IPS-15b (cell line): Measurements from ENCODE around the gene SRP14.
"Not testable (repeated sequence)": the region's sequence is repeated elsewhere in the genome, so short reads cannot be mapped to it uniquely, and the experiment has no call there.

Experiments
- H3K27me3 ChIP-seq: one replicate; pipeline ENCODE4 v1.6.1; 2013; ENCODE audit warnings: low read length; ENCODE audit not compliant: control insufficient read depth, insufficient read depth
- H3K36me3 ChIP-seq: one replicate; pipeline ENCODE4 v1.6.1; 2013; ENCODE audit warnings: low read length; ENCODE audit not compliant: control insufficient read depth, insufficient read depth
- H3K4me1 ChIP-seq: one replicate; pipeline ENCODE4 v1.6.1; 2013; ENCODE audit warnings: mild to moderate bottlenecking, low read length; ENCODE audit not compliant: control insufficient read depth, insufficient read depth
- H3K4me3 ChIP-seq: one replicate; pipeline ENCODE4 v1.5.1; 2013; ENCODE audit warnings: low read depth, low read length
- H3K9ac ChIP-seq: one replicate; pipeline ENCODE4 v1.6.1; 2013; ENCODE audit warnings: low read depth, mild to moderate bottlenecking, low read length
- H3K9me3 ChIP-seq: one replicate; pipeline ENCODE4 v1.6.1; 2013; ENCODE audit warnings: mild to moderate bottlenecking, low read length; ENCODE audit not compliant: control insufficient read depth, insufficient read depth

Gene SRP14

DNA sequence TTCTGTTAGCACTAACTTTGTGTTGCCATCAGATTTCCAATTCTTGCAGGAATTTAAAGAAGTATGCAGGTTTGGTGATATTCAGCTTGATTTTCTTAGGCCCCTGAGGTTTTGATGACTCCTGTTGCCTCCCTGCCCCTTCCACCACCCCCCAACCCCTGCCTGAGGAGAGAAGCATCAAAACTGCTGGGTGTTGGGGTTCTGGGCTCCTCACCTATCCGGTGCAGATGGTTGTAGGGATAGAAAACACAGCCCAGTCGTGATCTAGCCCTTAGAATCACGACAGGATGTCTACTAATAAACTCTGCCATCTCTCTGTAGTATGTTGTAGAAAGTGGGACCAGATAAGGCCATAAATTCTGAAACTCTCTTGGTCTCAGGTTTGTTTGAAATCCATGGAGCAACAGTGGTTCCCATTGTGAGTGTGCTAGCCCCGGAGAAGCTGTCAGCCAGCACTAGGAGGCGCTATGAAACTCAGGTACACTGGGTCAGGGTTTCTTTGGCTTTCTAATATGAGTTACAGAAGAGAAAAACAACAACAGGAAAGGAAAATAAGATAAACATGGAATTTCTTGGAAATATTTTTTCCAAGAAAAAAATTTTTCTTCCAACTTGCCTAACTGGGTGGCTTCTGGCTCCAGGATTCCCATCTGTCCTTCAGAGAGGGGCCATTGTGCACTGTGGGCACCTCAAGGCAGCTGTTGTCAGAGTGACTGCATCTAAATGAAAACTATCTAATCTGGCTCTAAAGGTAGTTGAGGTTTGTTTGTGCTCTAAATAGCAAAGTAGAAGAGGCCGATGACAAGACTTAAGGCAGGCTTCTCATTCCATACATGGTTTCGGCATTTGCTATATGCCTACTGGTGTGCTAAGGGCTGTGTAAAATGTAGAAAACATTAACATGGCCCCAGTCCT lies 8.7 kb downstream of the SRP14 start:
- no peaks in the 10 kb centered on the region for H3K9me3 ChIP-seq
- H3K4me3 ChIP-seq = no peak overlapping the region
- H3K9ac ChIP-seq = no peak overlapping the region
- H3K4me1 ChIP-seq = no peaks in the 10 kb centered on the region
- no peaks in the 10 kb centered on the region for H3K27me3 ChIP-seq
- peaks cover 22% of the 10 kb centered on the region for H3K36me3 ChIP-seq

DNA sequence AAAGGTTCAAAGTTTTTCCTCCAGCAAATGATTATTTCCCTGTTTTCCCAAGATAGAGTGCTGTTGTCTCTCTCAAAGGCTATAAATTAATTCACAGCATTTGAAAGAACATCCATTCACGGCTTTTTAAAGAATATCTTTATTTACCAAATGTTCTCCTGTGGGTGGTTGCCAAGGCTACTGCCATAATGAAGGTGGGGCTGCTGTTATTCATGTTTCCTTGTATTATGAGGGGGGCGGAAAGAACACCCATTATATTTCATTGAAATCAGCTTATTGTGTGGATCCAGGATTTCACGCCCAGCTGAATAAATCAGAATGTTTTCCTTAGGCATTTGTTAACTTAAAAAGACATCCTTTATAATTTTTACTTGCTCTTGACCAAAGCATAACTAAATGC lies 10.1 kb downstream of the SRP14 start:
- peaks cover 26% of the 10 kb centered on the region for H3K36me3 ChIP-seq
- H3K4me1 ChIP-seq = no peaks in the 10 kb centered on the region
- H3K4me3 ChIP-seq = no peak overlapping the region
- H3K27me3 ChIP-seq = no peaks in the 10 kb centered on the region
- H3K9me3 ChIP-seq = no peaks in the 10 kb centered on the region
- H3K9ac ChIP-seq = no peak overlapping the region

DNA sequence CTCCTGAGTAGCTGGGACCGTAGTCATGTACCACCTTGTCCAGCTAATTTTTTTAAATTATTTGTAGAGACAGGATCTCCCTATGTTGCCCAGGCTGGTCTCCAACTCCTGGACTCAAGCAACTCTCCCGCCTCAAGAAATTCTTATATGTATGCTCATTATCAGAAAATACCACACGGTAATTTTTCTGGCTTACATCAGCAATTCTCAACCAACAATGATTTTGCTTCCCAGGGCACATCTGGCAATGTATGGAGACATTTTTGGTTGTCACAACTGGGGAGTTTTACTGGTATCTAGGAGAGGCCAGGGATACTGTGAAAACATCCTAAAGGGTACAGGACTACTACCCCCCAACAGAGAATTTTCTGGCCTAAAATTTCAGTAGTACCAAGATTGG lies 10.8 kb downstream of the SRP14 start:
- H3K4me1 ChIP-seq = no peaks in the 10 kb centered on the region
- no peaks in the 10 kb centered on the region for H3K9me3 ChIP-seq
- no peaks in the 10 kb centered on the region for H3K27me3 ChIP-seq
- H3K9ac ChIP-seq = no peak overlapping the region
- peaks cover 29% of the 10 kb centered on the region for H3K36me3 ChIP-seq
- no peak overlapping the region for H3K4me3 ChIP-seq

DNA sequence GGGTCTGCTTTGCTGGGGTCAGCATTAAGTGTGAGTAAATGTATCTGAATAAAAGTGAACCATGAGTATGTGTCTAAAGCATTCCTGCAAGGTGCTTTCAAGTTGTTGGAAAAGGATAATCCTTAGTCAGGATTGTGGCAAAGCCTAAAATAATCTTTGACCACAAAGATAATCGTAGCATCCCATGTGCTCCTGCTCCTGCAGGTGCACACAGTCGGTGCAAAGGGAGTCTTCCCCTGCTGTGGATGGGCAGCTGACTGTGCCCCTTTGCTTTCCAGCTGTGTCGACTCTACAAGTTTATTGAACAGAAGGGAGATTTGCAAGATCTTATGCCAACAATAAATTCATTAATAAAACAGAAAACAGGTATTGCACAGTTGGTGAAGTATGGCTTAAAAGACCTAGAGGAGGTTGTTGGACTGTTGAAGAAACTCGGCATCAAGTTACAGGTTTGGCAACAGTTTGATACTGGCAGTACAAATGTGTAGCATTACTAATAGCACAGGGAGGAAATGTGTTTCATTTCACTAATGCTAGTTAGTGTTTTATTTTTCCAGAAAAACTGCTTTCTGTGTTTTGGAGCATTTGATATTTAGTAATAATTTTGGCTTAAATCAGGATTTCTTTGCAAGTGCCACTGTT lies 22.6 kb downstream of the SRP14 start:
- Histone ChIP-seq H3K4me1 (no peaks in the 10 kb centered on the region), H3K36me3 (peaks cover 59% of the 10 kb centered on the region), H3K4me3 (no peak overlapping the region), H3K27me3 (no peaks in the 10 kb centered on the region), H3K9me3 (peaks cover 31% of the 10 kb centered on the region), H3K9ac (no peak overlapping the region)

DNA sequence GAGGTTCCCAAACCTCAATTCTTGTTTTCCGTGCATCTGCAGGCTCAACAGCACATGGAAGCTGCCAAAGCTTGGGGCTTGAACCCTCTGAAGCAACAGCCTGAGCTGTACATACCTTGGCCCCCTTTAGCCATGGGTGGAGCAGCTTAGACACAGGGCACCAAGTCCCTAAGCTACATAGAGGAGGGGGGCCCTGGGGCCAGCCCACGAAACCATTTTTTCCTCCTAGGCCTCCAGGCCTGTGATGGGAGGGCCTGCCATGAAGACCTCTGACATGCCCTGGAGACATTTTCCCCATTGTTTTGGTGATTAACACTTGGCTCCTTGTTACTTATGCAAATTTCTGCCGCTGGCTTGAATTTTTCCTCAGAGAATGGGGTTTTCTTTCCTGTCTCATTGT lies 24.6 kb downstream of the SRP14 start:
- Histone ChIP-seq H3K36me3 (peaks cover 57% of the 10 kb centered on the region), H3K27me3 (no peaks in the 10 kb centered on the region), H3K4me1 (no peaks in the 10 kb centered on the region), H3K9ac (no peak overlapping the region), H3K4me3 (no peak overlapping the region), H3K9me3 (peaks cover 31% of the 10 kb centered on the region)

DNA sequence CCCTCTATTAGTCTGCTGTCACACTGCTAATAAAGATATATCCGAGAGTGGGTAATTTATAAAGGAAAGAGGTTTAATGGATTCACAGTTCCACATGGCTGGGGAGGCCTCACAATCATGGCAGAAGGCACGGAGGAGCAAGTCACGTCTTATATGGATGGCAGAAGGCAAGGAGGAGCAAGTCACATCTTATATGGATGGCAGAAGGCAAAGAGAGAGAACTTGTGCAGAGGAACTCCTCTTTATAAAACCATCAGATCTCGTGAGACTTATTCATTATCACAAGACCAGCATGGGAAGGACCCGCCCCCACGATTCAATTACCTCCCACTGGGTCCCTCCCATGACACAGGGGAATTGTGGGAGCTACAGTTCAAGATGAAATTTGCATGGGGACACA lies 25.6 kb downstream of the SRP14 start:
- H3K9ac ChIP-seq, H3K27me3 ChIP-seq, H3K4me1 ChIP-seq, H3K4me3 ChIP-seq: not testable (repeated sequence)
- peaks cover 51% of the 10 kb centered on the region for H3K36me3 ChIP-seq
- H3K9me3 ChIP-seq = peaks cover 31% of the 10 kb centered on the region

DNA sequence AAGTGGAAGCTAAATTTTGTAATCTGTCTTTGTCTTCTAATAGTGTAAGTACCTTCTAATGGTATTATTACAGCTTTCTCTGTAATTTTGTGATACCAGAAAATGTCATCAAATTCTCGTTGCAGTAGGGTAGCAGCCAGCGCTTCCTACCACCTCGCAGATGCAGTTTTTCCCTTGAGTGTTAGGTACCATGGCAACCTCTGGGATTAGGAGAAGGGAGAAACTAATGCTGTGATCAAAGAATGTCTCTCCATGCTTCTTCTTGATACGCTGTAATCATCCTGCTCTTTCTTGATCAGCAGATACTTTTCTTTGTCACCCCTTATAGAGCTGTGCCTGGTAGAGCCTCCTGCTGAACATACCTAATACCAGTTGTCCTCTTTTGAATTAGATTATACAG lies 27.7 kb downstream of the SRP14 start:
- Histone ChIP-seq H3K36me3 (peaks cover 57% of the 10 kb centered on the region), H3K27me3 (no peaks in the 10 kb centered on the region), H3K9ac (no peak overlapping the region), H3K4me1 (no peaks in the 10 kb centered on the region), H3K9me3 (peaks cover 31% of the 10 kb centered on the region), H3K4me3 (no peak overlapping the region)

DNA sequence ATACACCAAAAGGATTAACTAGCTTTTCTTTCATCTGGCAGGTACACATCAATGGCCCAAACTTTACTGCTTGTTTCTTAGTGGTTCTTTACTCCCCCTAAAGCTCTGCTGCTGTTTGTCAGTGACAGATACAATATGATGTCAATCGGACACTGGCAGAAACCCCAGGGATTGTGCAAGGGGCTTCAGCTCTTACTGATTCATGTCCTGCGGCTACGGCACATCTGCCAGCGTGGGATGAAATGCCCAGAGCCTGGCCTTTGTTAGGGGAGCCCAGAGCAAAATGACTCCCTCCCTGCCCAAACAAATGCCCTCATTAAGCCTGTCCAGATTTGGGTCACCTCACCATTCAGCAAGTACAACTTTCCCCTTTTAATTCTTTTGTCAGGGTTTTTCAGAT lies 28.3 kb downstream of the SRP14 start:
- Histone ChIP-seq H3K9ac (no peak overlapping the region), H3K9me3 (peaks cover 31% of the 10 kb centered on the region)

DNA sequence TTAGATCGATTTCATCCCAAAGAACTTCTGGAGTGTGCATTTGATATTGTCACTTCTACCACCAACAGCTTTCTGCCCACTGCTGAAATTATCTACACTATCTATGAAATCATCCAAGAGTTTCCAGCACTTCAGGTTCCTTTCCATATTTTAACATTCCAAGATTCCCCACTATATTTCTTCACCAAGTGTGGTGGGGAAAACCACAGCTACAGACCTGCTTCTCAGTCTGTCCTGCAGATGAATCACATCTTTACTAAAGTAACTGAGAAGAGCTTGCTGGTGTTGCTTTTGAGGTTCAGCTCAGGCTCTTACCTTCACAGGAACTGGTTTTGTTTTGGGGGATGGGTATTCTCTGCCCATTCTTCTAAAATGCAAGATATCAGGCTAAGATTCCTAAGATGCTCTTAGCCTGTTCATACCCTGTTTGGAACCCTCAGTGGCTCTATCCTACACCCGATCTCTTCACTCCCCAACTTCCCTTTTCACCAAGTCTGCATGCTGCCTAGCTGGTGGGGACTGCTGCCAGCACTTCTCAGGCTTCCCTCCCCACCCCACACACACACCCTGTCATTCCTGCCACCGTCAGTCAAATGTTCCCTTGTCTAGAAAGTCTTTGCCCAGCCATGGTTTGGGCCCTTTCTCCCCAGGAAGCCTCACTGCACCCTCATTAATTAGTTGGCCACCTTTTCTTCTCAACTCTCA lies 30.8 kb downstream of the SRP14 start:
- Histone ChIP-seq H3K27me3 (no peaks in the 10 kb centered on the region), H3K9me3 (peaks cover 13% of the 10 kb centered on the region), H3K9ac (no peak overlapping the region), H3K4me1 (no peaks in the 10 kb centered on the region), H3K4me3 (no peak overlapping the region), H3K36me3 (peaks cover 46% of the 10 kb centered on the region)

More for the DNA sequence above, 28.3 kb downstream of the SRP14 start:
- H3K4me3 ChIP-seq = no peak overlapping the region
- no peaks in the 10 kb centered on the region for H3K4me1 ChIP-seq
- H3K36me3 ChIP-seq = peaks cover 52% of the 10 kb centered on the region
- no peaks in the 10 kb centered on the region for H3K27me3 ChIP-seq

DNA sequence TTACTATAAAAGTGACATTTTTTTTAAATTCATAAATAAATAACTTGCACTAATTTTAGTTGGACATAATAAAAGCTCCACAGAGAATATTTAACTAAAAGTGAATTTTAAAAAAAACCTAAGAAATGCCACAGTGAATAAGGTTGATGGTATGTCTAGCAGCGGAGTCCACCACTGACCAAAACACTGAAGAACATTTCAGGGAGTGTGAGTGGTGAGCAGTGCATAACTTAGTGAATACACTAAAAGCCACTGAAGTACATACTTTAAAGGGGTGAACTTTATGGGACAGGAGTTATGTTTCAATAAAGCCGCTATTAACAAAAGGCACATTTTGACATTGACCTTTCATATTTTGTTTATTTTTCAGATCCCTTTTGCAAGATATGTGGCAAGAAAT lies 32.3 kb downstream of the SRP14 start:
- H3K36me3 ChIP-seq = peaks cover 34% of the 10 kb centered on the region
- no peak overlapping the region for H3K4me3 ChIP-seq
- no peak overlapping the region for H3K9ac ChIP-seq
- no peaks in the 10 kb centered on the region for H3K27me3 ChIP-seq
- peaks cover under 1% of the 10 kb centered on the region for H3K9me3 ChIP-seq
- H3K4me1 ChIP-seq = no peaks in the 10 kb centered on the region

DNA sequence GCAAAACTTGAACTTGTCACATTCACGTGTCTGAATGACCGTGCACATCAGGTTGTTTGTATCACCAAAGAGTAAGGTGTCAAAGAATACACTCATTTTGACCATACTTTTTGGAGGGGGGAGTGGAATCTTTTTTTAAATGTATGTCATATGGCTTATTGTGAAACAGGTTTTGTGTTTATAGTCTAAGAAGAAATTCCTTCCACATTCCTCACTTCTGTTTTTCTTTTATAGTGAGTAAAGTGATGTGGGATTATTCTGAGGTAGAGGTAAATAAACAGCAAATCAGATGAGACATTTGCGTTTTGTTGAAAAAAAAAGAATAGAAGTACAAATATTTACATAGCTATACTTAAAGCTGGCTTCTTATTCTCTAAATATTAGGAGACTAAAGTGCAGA lies 33.0 kb downstream of the SRP14 start:
- Histone ChIP-seq H3K36me3 (peaks cover 32% of the 10 kb centered on the region), H3K9me3 (no peaks in the 10 kb centered on the region), H3K9ac (no peak overlapping the region), H3K4me3 (no peak overlapping the region), H3K4me1 (no peaks in the 10 kb centered on the region), H3K27me3 (no peaks in the 10 kb centered on the region)
